ENCODE measurements around the gene RNF166.
"Not testable (repeated sequence)": the region's sequence is repeated elsewhere in the genome, so short reads cannot be mapped to it uniquely, and the experiment has no call there.

The RNF166 gene

DNA sequence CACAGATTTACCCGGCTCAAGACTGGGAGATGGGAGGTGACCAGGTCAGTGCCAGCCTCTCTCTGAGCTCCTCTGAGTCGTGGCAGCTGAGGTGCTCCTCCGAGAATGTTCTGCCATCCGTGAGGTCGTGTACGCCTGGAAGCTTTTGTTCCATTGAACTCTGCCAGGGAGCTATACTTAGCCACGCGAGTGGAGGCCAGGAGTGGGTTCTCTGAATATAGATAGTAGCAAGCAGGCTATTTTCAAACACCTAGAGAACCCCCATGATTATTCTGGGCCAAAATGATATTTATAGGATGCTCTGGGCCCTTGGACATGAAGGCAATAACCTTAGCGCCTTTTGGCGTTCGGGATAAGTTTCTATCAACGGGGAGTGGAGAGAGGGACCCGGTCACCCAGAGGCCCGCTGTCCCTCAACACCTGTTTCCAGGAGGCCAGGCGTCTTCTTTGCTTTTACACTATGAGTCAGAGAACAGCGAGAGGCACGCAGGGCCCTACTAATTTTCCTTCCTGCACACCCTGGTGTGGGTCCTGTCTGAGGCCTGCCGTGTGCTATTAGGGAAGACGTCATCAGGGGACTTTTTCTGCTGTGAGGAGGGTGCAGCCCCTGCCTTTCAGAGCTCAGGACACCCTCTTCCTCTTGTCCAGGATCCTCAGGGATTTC is 32.4 kb downstream of the RNF166 start:
- DNase-seq (ENCODE audit: low read depth, low spot score), result no peak

DNA sequence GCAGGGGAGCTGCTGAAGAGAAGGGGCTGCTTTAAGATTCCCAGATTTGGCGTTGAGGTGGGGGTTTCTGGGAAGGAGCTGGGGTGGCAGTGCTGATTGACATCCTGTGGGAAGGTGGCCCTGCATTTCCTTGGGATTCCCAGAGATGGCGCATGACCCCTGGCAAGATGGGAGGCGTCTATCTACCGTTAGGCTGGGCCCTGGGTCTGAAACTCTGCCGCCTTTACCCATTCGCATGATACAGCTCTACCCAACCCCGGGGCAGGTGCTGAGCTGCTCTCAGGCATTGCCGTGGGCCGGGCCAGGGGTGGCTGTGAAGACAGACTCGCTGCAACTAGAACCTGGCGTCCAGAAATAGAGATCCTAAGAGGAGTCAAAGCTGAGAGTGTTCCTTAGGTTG is 33.4 kb downstream of the RNF166 start:
- DNase-seq (ENCODE audit: low read depth, low spot score), result no peak

DNA sequence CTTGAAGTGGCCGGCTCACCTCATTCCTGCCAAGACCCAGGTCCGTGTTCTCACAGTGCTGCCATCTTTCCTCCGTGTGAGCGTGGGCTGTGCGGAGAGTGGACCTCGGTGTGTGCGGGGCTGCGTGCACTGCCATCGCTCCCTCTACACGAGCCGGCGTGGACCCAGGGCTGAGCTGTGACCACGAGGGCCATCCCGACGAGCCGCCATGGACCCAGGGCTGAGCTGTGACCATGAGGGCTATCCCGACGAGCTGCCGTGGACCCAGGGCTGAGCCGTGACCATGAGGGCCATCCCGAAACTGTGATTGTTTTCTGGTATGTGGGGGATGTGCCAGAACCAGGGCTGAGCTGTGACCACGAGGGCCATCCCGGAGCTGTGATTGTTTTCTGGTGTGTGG is 34.4 kb downstream of the RNF166 start:
- no peak for DNase-seq (ENCODE audit: low read depth, low spot score)

DNA sequence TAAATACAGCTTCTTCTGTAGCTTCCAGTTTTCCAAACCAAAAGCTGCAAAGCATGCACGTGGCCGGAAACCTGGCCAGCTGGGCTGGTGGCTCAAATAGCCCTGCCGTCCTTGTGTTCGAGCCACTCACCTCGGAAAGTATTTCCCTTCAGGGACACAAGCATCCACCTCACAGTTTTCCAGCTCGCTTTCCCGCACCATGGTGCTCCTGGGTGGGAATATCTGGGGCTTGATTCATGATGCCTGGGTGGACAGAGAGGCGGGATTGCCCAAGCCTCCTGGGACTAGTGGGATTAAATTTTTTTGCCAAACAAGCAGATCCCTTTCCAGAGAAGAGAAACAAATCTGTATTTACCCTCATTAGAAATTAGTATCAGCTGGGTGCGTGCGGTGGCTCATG is 36.2 kb downstream of the RNF166 start:
- DNase-seq (ENCODE audit: low read depth, low spot score), result no peak

- DNase-seq (ENCODE audit: low read depth, low spot score), result not testable (repeated sequence)
These were observed 36.7 kb downstream of the RNF166 start for GRCh38 chr16:88669493-88669892.

DNA sequence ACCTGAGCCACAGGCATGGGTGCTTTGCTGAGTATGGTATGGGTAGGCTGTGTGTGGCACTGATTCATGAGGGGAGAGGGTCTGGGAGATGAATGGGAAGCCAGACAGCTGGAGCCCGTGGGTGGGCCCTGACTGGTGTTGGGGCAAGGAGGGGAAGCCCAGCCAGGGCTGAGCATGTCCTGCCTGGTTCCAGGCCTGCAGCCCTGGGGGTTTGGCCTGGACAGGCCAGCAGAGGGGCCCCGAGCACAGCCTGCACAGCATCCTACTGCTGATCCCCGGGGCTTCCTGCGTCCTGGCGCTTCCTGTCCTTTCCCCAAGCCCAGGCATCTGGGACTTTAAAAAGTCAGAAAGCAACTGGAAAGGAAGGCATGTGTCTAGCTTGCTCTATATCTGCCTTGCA is 38.7 kb downstream of the RNF166 start:
- DNase-seq (ENCODE audit: low read depth, low spot score), result no peak

DNA sequence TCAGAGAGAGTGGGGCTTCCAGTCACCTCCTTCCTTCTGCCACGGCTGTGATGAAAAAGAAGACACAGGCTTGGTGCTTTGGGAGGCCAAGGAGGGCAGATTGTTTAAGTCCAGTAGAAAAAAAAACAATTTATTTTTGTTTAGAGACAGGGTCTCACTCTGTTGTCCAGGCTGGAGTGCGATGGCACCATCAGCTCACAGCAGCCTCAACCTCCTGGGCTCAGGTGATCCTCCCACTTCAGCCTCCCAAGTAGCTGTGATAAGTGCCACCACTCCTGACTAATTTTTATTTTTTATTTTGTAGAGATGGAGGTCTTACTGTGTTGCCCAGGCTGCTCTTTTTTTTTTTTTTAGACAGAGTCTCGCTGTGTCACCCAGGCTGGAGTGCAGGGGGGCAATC is 40.6 kb downstream of the RNF166 start:
- DNase-seq (ENCODE audit: low read depth, low spot score), result no peak

- DNase-seq (ENCODE audit: low read depth, low spot score), result no peak
These were observed 41.1 kb downstream of the RNF166 start for GRCh38 chr16:88665148-88665547.

- DNase-seq (ENCODE audit: low read depth, low spot score), result peak; percentile 92
These were observed 43.2 kb downstream of the RNF166 start, which contains the start of gene MVD for GRCh38 chr16:88662843-88663606. TSS of gene MVD (minus strand) at chr16:88663091. CDS start at chr16:88663080, 11 bp downstream.

DNA sequence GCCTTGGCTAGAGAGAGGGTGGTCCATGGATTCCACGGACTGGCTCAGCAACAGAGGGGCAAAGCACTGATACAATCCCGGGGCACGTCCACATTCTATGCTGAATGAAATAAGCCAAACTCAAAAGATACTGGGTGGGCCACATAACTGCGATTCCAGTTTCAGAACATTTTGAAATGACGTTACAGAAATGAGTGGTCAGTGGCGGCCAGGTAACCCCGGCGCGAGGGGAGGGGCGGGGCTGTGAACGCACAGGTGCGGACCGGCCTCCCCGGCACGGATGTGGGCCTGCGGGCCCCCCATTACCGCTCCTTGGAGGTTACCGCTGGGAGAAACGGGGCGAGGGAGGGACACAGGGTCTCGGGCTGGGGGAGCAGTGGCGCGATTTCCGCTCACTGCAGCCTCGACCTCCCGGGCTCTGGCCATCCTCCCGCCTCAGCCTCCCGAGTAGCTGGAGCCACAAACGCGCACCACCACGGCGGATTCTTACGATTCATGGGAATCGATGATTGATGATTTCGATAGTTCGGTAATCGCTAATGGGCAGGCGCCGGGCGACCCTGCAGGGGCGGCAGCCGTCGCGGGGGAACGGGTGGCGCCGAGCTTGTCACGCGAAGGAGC is 43.9 kb downstream of the RNF166 start:
- DNase-seq (ENCODE audit: low read depth, low spot score), result no peak

DNA sequence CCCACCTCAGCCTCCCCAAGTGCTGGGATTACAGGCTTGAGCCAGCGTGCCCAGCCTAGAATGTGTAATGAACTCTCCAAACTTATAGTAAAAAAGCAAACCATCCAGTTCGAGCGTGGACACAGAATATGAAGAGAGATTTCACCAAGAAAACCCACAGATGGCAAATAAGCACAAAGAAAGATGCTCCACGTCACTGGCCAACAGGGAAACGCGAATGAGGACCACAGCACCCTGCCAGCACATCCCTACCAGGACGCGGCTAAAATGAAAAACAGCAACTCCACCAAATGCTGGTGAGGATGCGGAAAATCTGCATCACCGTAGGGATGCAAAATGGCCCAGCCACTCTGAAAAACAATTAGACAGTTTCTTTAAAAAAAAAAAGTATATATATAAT is 44.7 kb downstream of the RNF166 start:
- no peak for DNase-seq (ENCODE audit: low read depth, low spot score)

GRCh38 chr16:88659160-88659559 is 47.0 kb downstream of the RNF166 start:
- DNase-seq (ENCODE audit: low read depth, low spot score), result no peak

- DNase-seq (ENCODE audit: low read depth, low spot score), result no peak
These were observed 47.5 kb downstream of the RNF166 start for GRCh38 chr16:88658714-88659113.

DNA sequence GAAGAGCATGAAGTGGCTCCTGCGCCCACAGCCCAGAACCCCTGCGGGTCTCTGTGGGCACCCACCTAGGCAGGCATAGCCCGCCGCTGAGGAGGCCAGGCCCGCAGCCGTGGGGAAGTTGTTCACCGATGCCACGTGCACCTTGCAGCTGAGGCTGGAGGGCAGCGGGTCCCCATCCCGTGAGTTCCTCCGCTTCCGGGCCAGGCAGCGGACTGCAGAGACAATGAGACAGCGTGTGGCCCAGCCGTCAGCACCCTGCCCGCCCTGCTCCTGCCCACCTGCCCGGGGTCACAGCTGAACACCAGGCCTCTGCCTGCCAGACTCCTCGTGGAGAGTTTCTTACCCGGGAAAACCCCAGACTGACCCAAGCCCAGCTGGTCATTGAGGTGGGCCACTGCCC is 48.8 kb downstream of the RNF166 start:
- DNase-seq (ENCODE audit: low read depth, low spot score), result no peak

DNA sequence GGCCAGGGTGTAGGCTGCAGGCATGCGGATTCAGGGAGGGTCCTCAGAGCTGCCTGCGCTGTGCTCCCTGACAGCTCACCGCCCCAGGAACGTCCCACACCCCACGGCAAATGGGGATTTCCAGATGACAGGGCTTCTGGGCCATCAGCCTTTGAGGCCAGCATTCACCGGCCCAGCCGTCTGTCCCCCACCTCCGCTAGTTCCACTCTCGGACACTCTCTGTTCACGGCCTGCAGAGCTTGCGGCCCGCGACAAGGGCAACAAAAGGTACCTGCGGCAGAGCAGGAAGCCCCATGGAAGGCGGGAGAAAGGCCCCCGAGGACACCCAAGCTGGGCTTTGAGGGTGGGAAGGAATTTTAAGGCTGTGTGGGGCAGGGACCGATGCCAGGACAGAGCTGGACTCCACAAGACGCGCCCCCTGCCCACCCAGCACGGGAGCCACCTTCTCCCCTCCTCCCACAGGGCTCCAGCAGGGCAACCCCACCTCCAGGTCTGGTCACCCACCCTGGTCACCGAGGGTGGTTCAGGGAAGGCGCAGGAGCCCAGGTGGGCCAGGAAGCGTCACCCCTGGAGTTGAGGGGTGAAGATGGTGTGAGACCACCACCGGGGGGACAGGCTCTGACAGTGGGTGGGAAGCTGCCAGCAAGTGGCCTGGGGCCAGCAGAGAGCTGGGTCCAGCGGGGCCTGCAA is 49.8 kb downstream of the RNF166 start:
- DNase-seq (ENCODE audit: low read depth, low spot score), result no peak

DNA sequence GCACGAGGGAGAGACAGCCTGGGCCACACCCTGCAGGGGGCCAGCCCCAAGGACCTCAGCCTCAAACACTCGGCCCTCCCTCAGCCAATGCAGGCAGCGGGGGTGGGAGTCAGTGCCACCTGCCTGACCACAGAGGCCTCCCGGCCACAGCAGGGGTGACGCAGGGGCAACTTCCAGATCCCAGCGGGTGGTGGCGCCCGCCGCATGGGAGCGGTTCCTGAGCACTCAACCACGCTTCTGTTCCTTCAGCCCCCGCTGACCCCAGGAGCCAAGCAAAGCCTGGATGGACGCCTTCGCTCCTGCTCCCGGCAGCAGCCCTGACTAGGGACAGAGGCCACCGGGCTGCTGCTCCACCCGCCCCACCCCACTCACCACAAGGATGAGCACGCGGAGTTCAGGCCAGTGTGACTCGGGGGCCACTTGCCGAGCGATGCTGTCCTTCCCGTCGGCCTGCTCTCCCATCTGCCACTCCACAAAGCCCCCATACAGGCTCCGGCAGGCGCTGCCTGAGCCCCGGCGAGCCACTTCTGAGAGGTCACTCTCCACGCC is 50.4 kb downstream of the RNF166 start:
- no peak for DNase-seq (ENCODE audit: low read depth, low spot score)

- no peak for DNase-seq (ENCODE audit: low read depth, low spot score)
These were observed 51.0 kb downstream of the RNF166 start for GRCh38 chr16:88655053-88655732.

DNA sequence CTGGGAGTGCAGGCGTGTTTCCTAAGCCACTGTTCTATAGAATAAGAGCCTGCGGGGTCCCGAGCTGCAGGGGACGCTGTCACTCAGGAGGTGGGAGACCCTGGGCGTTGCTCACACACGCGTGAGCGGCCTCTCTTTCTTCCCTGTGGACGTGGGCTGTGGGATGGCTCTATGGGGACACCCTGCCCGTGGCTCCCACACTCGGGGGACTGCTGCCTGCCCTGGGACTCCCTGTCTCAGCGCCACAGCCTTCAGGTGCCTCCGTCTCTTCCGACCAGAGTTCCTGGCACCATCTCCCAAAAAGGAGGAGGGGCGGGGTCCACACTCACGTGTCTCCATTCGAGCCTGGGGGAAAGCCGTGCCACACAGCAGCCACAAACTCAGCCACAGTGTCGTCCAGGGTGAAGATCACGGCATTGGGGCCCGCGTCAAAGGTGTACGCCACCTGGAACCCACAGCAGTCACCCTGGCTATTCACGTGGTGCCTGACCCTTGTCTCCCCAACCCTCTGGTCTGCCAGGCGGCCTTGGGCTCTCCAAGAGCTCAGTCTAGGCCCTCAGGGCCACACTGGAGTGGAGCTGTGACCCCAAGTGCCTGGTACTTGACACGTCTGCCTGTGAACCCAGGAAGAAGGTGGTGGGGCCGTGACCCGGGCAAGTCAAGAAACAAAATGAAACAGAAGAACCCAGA is 51.7 kb downstream of the RNF166 start:
- DNase-seq (ENCODE audit: low read depth, low spot score), result no peak

DNA sequence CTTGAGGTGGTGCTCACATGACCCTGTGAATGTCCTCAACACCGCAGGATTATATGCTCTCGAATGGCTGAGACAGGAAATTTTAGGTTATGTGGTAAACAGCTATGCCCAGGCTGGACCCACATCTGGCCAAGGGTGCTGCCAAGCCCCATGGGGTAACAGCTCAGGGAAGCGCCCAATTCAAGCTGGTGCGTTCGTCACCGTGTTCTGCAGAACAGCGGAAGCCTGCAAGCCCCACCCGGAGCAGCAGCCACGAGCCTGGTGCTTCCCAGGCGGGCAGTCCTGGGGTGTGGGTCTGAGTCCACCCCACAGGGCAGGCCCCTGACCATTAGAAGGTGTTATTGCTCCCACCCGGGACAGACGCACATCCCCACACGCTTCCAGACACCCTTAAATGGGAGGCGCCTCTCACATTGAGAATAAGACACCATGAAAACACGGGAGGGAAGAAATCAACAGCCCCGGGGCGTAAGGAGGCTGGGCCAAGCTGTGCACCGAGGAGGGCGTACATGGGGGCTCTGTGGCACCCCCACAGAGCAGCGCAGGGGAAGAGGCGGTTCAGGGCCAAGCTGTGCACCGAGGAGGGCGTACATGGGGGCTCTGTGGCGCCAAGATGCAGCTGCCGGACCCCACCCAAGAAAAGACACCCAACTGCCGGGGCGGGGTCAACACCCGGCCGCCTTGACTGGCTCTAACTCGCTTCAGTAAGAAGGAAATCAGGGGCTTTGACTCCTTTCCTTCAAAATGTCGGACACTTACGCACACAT is 52.4 kb downstream of the RNF166 start:
- no peak for DNase-seq (ENCODE audit: low read depth, low spot score)

- DNase-seq (ENCODE audit: low read depth, low spot score), result no peak
These were observed 53.1 kb downstream of the RNF166 start for GRCh38 chr16:88653101-88653500.

Measured in activated CD4-positive, CD25-positive, alpha-beta regulatory T cell treated with anti-CD3 and anti-CD28 coated beads, Interleukin-2, amount 50 U/mL, for 16 hours (primary cell).